PC-3 (cell line): ENCODE measurements around the gene GIMD1. TPM values are rescaled to one million over a fixed set of nuclear protein-coding genes. Genes with fewer than 3 reads are reported as not detected.

ENCODE experiments used
- ATAC-seq: fragments of 200-7000 bp; cut with Tn5 transposase; 2 replicates; pipeline ENCODE4 v1.9.1; 2020; ENCODE audit warnings: mild to moderate bottlenecking, moderate library complexity
- BruUV-seq: library from RNA; stranded (reverse); fragments of 400-500 nt; replicated peaks from 2 replicates; lab custom pipeline; 2021; lab: Mats Ljungman, UMichigan
- CTCF ChIA-PET: fragments of 300-600 bp; sonication (Branson Sonifier 250); formaldehyde crosslinking; loops from one replicate; lab custom pipeline; 2022; ENCODE audit warnings: antibody characterized with exemption; lab: Charles Lee
- POLR2A ChIA-PET: fragments of 300-600 bp; sonication (Branson Sonifier 250); formaldehyde crosslinking; loops from one replicate; lab custom pipeline; 2022; ENCODE audit warnings: antibody characterized with exemption; ENCODE audit not compliant: unreplicated experiment; lab: Charles Lee
- DNase-seq: peaks from one replicate; pipeline ENCODE4 v3.0.0-alpha.2; 2015
- H2AFZ ChIP-seq: fragments of 300-600 bp; sonication (generic); 2 replicates; pipeline ENCODE4 v1.6.0; 2016; ENCODE audit warnings: antibody characterized with exemption, low read length
- H3F3A ChIP-seq: fragments of 300-600 bp; sonication (generic); one replicate; pipeline ENCODE4 v1.6.0; 2017; ENCODE audit warnings: antibody characterized with exemption, low read length, control low read depth, mild to moderate bottlenecking; ENCODE audit not compliant: unreplicated experiment
- H3K27ac ChIP-seq: fragments of 300-600 bp; sonication (generic); 2 replicates; pipeline ENCODE4 v1.5.1; 2016; ENCODE audit warnings: mild to moderate bottlenecking, low read length
- H3K27me3 ChIP-seq: fragments of 300-600 bp; sonication (generic); 2 replicates; pipeline ENCODE4 v1.6.1; 2016; ENCODE audit warnings: low read length, mixed read lengths
- H3K36me3 ChIP-seq: fragments of 300-600 bp; sonication (generic); 2 replicates; pipeline ENCODE4 v1.6.1; 2016; ENCODE audit warnings: low read depth, mixed run types, low read length, mixed read lengths
- H3K4me1 ChIP-seq: fragments of 300-600 bp; sonication (generic); 2 replicates; pipeline ENCODE4 v1.5.1; 2016; ENCODE audit warnings: low read length; ENCODE audit not compliant: insufficient read depth
- H3K4me2 ChIP-seq: fragments of 300-600 bp; sonication (generic); 2 replicates; pipeline ENCODE4 v1.6.0; 2016; ENCODE audit warnings: low read length
- H3K4me3 ChIP-seq: fragments of 300-600 bp; sonication (generic); 2 replicates; pipeline ENCODE4 v1.5.1; 2016; ENCODE audit warnings: mild to moderate bottlenecking, low read length, mixed read lengths
- H3K79me2 ChIP-seq: fragments of 300-600 bp; sonication (generic); 2 replicates; pipeline ENCODE4 v1.6.1; 2017; ENCODE audit warnings: low read length, mixed read lengths
- H3K9ac ChIP-seq: fragments of 300-600 bp; sonication (generic); 2 replicates; pipeline ENCODE4 v1.6.0; 2016; ENCODE audit warnings: mild to moderate bottlenecking, low read length
- H3K9me2 ChIP-seq: fragments of 300-600 bp; sonication (generic); replicated peaks from 2 replicates; pipeline ENCODE4 v1.6.1; 2016; ENCODE audit warnings: mixed run types, low read length, mixed read lengths
- H3K9me3 ChIP-seq: fragments of 300-600 bp; sonication (generic); 2 replicates; pipeline ENCODE4 v1.6.1; 2016; ENCODE audit warnings: low read length, mixed read lengths
- H4K20me1 ChIP-seq: fragments of 300-600 bp; sonication (generic); 2 replicates; pipeline ENCODE4 v1.6.1; 2016; ENCODE audit warnings: low read length, mixed read lengths
- EZH2 ChIP-seq: fragments of 300-600 bp; sonication (generic); IDR thresholded peaks from one replicate; pipeline ENCODE4 v1.6.1; 2017; ENCODE audit warnings: antibody characterized with exemption, mild to moderate bottlenecking, low read length; ENCODE audit not compliant: unreplicated experiment
- EZH2phosphoT487 ChIP-seq: fragments of 300-600 bp; sonication (generic); IDR thresholded peaks from 2 replicates; pipeline ENCODE4 v1.6.1; 2018; ENCODE audit warnings: mild to moderate bottlenecking, antibody characterized with exemption, low read length, borderline replicate concordance
- intact Hi-C: fragments of 100-400 bp; cut with micrococcal nuclease; formaldehyde crosslinking; loops from 2 replicates; pipeline ENCODE4 v1.9.0; 2023
- total RNA-seq: library from RNA; depleted of rRNA; stranded (reverse); fragments of >200 nt; gene quantifications from 2 replicates; pipeline ENCODE4 v1.2.3, GENCODE V29; 2014
- TF ChIP-seq, protein P1 (sequence below): fragments of 300-600 bp; sonication (generic); conservative IDR thresholded peaks from 2 replicates; pipeline ENCODE4 v1.5.1; 2017; ENCODE audit warnings: antibody characterized with exemption, low read depth, mild to moderate bottlenecking, low read length

Gene GIMD1
- total RNA-seq, 1 experiment from 2014 or later, result 0.22 TPM

GRCh38 chr4:106373026-106373425 lies 4.4 kb upstream of the GIMD1 start:
- H3K9me3 ChIP-seq, result no peaks in the 10 kb centered on the region
- POLR2A ChIA-PET, result no interaction called here
- TF ChIP-seq, protein P1, sequence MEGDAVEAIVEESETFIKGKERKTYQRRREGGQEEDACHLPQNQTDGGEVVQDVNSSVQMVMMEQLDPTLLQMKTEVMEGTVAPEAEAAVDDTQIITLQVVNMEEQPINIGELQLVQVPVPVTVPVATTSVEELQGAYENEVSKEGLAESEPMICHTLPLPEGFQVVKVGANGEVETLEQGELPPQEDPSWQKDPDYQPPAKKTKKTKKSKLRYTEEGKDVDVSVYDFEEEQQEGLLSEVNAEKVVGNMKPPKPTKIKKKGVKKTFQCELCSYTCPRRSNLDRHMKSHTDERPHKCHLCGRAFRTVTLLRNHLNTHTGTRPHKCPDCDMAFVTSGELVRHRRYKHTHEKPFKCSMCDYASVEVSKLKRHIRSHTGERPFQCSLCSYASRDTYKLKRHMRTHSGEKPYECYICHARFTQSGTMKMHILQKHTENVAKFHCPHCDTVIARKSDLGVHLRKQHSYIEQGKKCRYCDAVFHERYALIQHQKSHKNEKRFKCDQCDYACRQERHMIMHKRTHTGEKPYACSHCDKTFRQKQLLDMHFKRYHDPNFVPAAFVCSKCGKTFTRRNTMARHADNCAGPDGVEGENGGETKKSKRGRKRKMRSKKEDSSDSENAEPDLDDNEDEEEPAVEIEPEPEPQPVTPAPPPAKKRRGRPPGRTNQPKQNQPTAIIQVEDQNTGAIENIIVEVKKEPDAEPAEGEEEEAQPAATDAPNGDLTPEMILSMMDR, result no peak
- TF ChIP-seq EZH2, result no peak
- no peak for TF ChIP-seq EZH2phosphoT487
- DNase-seq, result no peak
- no peaks in the 10 kb centered on the region for H4K20me1 ChIP-seq
- H3K79me2 ChIP-seq, result no peaks in the 10 kb centered on the region
- no peak for ATAC-seq
- H3K4me1 ChIP-seq, result no peaks in the 10 kb centered on the region; the same call in 1 of the 2 replicates
- H3K27ac ChIP-seq, result no peak overlapping the region
- no TSS peak for BruUV-seq
- H3K27me3 ChIP-seq, result no peaks in the 10 kb centered on the region
- H3K4me3 ChIP-seq, result no peak overlapping the region
- H3K4me2 ChIP-seq, result no peak overlapping the region
- no peak overlapping the region for H3K9ac ChIP-seq
- no peaks in the 10 kb centered on the region for H3K36me3 ChIP-seq
- H2AFZ ChIP-seq, result no peak overlapping the region
- no peaks in the 10 kb centered on the region for H3K9me2 ChIP-seq
- no peaks in the 10 kb centered on the region for H3F3A ChIP-seq
- CTCF ChIA-PET, result no interaction called here
- intact Hi-C loops, result loop anchor here (5.0 kb wide), 1 partner anchor 39 kb away; no protein-coding TSS in a partner anchor

GRCh38 chr4:106371161-106371560 lies 2.6 kb upstream of the GIMD1 start:
- no peaks in the 10 kb centered on the region for H3K79me2 ChIP-seq
- H4K20me1 ChIP-seq, result no peaks in the 10 kb centered on the region
- ChIA-PET CTCF (no interaction called here), POLR2A (no interaction called here)
- H3K9ac ChIP-seq, result no peak overlapping the region
- no peaks in the 10 kb centered on the region for H3K27me3 ChIP-seq
- H3K4me2 ChIP-seq, result no peak overlapping the region
- BruUV-seq, result no TSS peak
- H3K4me3 ChIP-seq, result no peak overlapping the region
- no peak for DNase-seq
- no peaks in the 10 kb centered on the region; the same call in 1 of the 2 replicates for H3K4me1 ChIP-seq
- ATAC-seq, result no peak
- intact Hi-C loops, result loop anchor here (2.0 to 5.0 kb wide), 2 partner anchors 41 to 528 kb away; no protein-coding TSS in a partner anchor
- no peaks in the 10 kb centered on the region for H3K9me3 ChIP-seq
- no peaks in the 10 kb centered on the region for H3F3A ChIP-seq
- TF ChIP-seq EZH2 (no peak), EZH2phosphoT487 (no peak)
- TF ChIP-seq, protein P1, result no peak
- no peaks in the 10 kb centered on the region for H3K36me3 ChIP-seq
- no peak overlapping the region for H2AFZ ChIP-seq
- no peak overlapping the region for H3K27ac ChIP-seq
- no peaks in the 10 kb centered on the region for H3K9me2 ChIP-seq

DNA sequence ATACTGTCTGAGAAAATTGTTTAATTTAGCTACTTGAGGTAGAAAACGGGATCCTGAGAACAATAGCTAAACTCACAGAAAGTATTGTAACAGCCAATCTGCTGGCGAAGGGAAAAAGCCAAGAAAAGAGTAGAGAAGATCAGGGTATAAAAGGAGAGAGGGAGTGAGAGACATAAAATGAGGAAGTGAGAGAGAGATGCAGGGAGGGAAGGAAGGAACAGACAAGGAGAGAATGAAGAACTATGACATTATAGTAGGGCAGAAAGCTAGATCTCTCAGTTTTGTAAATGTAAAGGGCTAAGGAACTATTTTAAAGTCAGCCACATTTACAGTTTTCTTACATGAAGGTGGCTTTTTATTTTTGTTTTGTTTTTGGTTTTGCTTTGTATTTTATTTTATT lies 1.6 kb upstream of the GIMD1 start:
- Histone ChIP-seq H3K36me3 (no peaks in the 10 kb centered on the region), H3K27ac (no peak overlapping the region), H3K9me2 (no peaks in the 10 kb centered on the region), H3F3A (no peaks in the 10 kb centered on the region), H3K4me3 (no peak overlapping the region), H3K27me3 (no peaks in the 10 kb centered on the region), H3K4me1 (peaks cover 5% of the 10 kb centered on the region), H4K20me1 (no peaks in the 10 kb centered on the region), H3K9ac (no peak overlapping the region), H2AFZ (0 out of 2 replicates have a peak overlapping the region, but pooled peaks have one; percentile 58), H3K9me3 (no peaks in the 10 kb centered on the region), H3K79me2 (no peaks in the 10 kb centered on the region), H3K4me2 (no peak overlapping the region)
- no peak for ATAC-seq
- intact Hi-C loops, result loop anchor here (2.0 to 5.0 kb wide), 2 partner anchors 42 to 529 kb away; no protein-coding TSS in a partner anchor
- ChIA-PET CTCF (no interaction called here), POLR2A (no interaction called here)
- no peak for TF ChIP-seq EZH2phosphoT487
- DNase-seq, result no peak
- BruUV-seq, result no TSS peak
